ENCODE results near the gene STK32B.

DNA sequence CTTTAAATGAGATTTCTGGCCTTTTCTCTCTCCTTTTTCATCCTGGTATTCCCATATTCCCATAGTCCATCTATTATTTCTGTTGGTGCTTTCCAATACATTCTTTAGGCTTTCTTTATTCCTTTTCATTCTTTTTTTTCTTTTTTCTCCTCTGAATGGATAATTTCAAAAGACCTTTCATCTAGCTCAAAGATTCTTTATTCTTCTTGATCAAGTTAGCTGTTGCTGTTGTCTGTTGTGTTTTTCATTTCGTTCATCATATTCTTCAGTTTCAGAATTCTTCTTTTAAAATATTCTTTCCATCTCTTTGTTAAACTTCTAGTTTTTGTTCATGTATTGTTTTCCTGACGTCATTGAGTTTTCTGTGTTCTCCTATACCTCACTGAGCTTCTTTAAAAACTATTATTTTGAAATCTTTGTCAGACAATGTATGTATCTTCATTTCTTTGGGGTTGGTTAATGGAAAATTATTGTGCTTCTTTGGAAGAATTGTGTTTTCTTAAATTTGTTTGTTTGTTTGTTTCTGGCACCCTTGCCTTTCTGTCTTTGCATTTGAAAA lies 30.2 kb downstream of the STK32B start:
- TF ChIP-seq, protein P1, sequence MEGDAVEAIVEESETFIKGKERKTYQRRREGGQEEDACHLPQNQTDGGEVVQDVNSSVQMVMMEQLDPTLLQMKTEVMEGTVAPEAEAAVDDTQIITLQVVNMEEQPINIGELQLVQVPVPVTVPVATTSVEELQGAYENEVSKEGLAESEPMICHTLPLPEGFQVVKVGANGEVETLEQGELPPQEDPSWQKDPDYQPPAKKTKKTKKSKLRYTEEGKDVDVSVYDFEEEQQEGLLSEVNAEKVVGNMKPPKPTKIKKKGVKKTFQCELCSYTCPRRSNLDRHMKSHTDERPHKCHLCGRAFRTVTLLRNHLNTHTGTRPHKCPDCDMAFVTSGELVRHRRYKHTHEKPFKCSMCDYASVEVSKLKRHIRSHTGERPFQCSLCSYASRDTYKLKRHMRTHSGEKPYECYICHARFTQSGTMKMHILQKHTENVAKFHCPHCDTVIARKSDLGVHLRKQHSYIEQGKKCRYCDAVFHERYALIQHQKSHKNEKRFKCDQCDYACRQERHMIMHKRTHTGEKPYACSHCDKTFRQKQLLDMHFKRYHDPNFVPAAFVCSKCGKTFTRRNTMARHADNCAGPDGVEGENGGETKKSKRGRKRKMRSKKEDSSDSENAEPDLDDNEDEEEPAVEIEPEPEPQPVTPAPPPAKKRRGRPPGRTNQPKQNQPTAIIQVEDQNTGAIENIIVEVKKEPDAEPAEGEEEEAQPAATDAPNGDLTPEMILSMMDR (conservative IDR thresholded peaks at IDR 0.05), result no peak
- TF ChIP-seq ZFX (IDR thresholded peaks at IDR 0.05), result no peak

All from C4-2B (cell line).